Esophagus muscularis mucosa (tissue), 4 donors: ENCODE results near the gene HIVEP1. TPM values are rescaled to one million over a fixed set of nuclear protein-coding genes. Genes with fewer than 3 reads are reported as not detected.

Experiments
- DNase-seq: peaks from one replicate; pipeline ENCODE4 v3.0.0-alpha.2; 2017; ENCODE audit errors: extremely low spot score
- H3K27ac ChIP-seq, 4 donors: fragments of 200-600 bp; sonication (generic); replicated peaks in 1 of 4; 1 replicate in 3 of 4; 2 replicates in 1 of 4; pipeline ENCODE4 v1.5.1; 2016 to 2019; ENCODE audit warnings: mild to moderate bottlenecking in 1 of 4
- H3K27me3 ChIP-seq, 4 donors: fragments of 200-600 bp; sonication (generic); one replicate each; pipeline versions ENCODE4 v1.5.1 to v1.6.0; 2016 to 2019
- H3K36me3 ChIP-seq, 4 donors: fragments of 200-600 bp; sonication (generic); one replicate each; pipeline ENCODE4 v1.5.1; 2016 to 2019
- H3K4me1 ChIP-seq, 4 donors: fragments of 200-600 bp; sonication (generic); one replicate each; pipeline ENCODE4 v1.5.1; 2016 to 2019
- H3K4me3 ChIP-seq, 4 donors: fragments of 200-600 bp; sonication (generic); 1 replicate in 2 of 4; 2 replicates in 2 of 4; pipeline ENCODE4 v1.5.1; 2016 to 2019; ENCODE audit warnings: mild to moderate bottlenecking in 4 of 4, moderate library complexity in 1 of 4
- H3K9me3 ChIP-seq, 4 donors: fragments of 200-600 bp; sonication (generic); 1 replicate in 3 of 4; 2 replicates in 1 of 4; pipeline ENCODE4 v1.5.1; 2016 to 2019
- CTCF ChIP-seq, 3 experiments: fragments of 200-600 bp in 2 of 3; fragments of 450-650 bp in 1 of 3; sonication (generic) in 2 of 3; IDR thresholded peaks; one replicate each; pipeline ENCODE4 v1.5.1; 2017 to 2019; ENCODE audit warnings: antibody characterized with exemption in 3 of 3, mild to moderate bottlenecking in 2 of 3, moderate library complexity in 1 of 3
- EP300 ChIP-seq: sonication (generic); formaldehyde crosslinking; IDR thresholded peaks from one replicate; pipeline ENCODE4 v1.6.1; 2017; ENCODE audit warnings: antibody characterized with exemption
- POLR2A ChIP-seq: fragments of 450-650 bp; IDR thresholded peaks from one replicate; pipeline ENCODE4 v1.6.1; 2017; ENCODE audit warnings: antibody characterized with exemption, moderate library complexity, mild to moderate bottlenecking, low read depth
- POLR2AphosphoS5 ChIP-seq, 2 donors: sonication (generic); formaldehyde crosslinking; IDR thresholded peaks; one replicate each; pipeline ENCODE4 v1.6.1; 2017; ENCODE audit warnings: antibody characterized with exemption in 2 of 2
- WGBS: methylation state at CpG from one replicate; pipeline ENCODE4 v1.1.5; 2018; 5-methylcytosine and 5-hydroxymethylcytosine counted together
- intact Hi-C: fragments of 100-400 bp; cut with DNase I; formaldehyde crosslinking; loops from one replicate; pipeline ENCODE4 v1.15.1; 2023
- total RNA-seq, 4 donors: library from RNA; depleted of rRNA; stranded (reverse); fragments of >200 nt; gene quantifications; one replicate each; pipeline versions ENCODE4 v1.1.0 to v1.2.1, GENCODE V29; 2016

Gene HIVEP1
- total RNA-seq, 4 donors from 2014 or later, result 16.2 to 28.3 (median 25.1) TPM

- no peak for DNase-seq
- intact Hi-C loops, result no loop called here
- Histone ChIP-seq H3K27ac (no peak overlapping the region), H3K4me1 (no peaks in the 10 kb centered on the region), H3K9me3 (no peaks in the 10 kb centered on the region), H3K27me3 (no peaks in the 10 kb centered on the region), H3K36me3 (no peaks in the 10 kb centered on the region), H3K4me3 (no peak overlapping the region)
- WGBS, result 95% methylated on average over 4 of the region's 4 CpGs
- no peak for TF ChIP-seq POLR2AphosphoS5 (IDR thresholded peaks at IDR 0.05)
- TF ChIP-seq CTCF (IDR thresholded peaks at IDR 0.05), result no peak
- no peak for TF ChIP-seq POLR2A
- no peak for TF ChIP-seq EP300
Measured at GRCh38 chr6:12181481-12181880, 169.4 kb downstream of the HIVEP1 start.

GRCh38 chr6:12182676-12183075, 170.6 kb downstream of the HIVEP1 start:
- no peak for DNase-seq
- Histone ChIP-seq H3K36me3 (no peaks in the 10 kb centered on the region), H3K4me1 (no peaks in the 10 kb centered on the region), H3K27ac (no peak overlapping the region), H3K4me3 (no peak overlapping the region), H3K9me3 (no peaks in the 10 kb centered on the region), H3K27me3 (no peaks in the 10 kb centered on the region)
- WGBS, result 82% methylated on average over 5 of the region's 5 CpGs
- TF ChIP-seq POLR2A, result no peak
- TF ChIP-seq EP300, result no peak
- TF ChIP-seq POLR2AphosphoS5 (IDR thresholded peaks at IDR 0.05), result no peak
- no peak for TF ChIP-seq CTCF (IDR thresholded peaks at IDR 0.05)
- intact Hi-C loops, result no loop called here

GRCh38 chr6:12185081-12185673, 173.1 kb downstream of the HIVEP1 start:
- no peaks in the 10 kb centered on the region for H3K36me3 ChIP-seq
- 96% methylated on average over 6 of the region's 6 CpGs for WGBS
- no peaks in the 10 kb centered on the region for H3K27me3 ChIP-seq
- no peak overlapping the region for H3K27ac ChIP-seq
- no peak overlapping the region for H3K4me3 ChIP-seq
- H3K4me1 ChIP-seq, result no peaks in the 10 kb centered on the region
- TF ChIP-seq EP300 (no peak), POLR2AphosphoS5 (IDR thresholded peaks at IDR 0.05) (no peak), CTCF (IDR thresholded peaks at IDR 0.05) (no peak), POLR2A (no peak)
- intact Hi-C loops, result no loop called here
- no peaks in the 10 kb centered on the region for H3K9me3 ChIP-seq
- no peak for DNase-seq

GRCh38 chr6:12186528-12186927, 174.4 kb downstream of the HIVEP1 start:
- Histone ChIP-seq H3K27me3 (no peaks in the 10 kb centered on the region), H3K9me3 (no peaks in the 10 kb centered on the region), H3K27ac (no peak overlapping the region), H3K36me3 (no peaks in the 10 kb centered on the region), H3K4me3 (no peak overlapping the region), H3K4me1 (no peaks in the 10 kb centered on the region)
- intact Hi-C loops, result no loop called here
- DNase-seq, result no peak
- 77% methylated on average over 3 of the region's 4 CpGs for WGBS
- TF ChIP-seq POLR2AphosphoS5 (IDR thresholded peaks at IDR 0.05), result no peak
- TF ChIP-seq EP300, result no peak
- no peak for TF ChIP-seq CTCF (IDR thresholded peaks at IDR 0.05)
- TF ChIP-seq POLR2A, result no peak

GRCh38 chr6:12189150-12189549, 177.0 kb downstream of the HIVEP1 start:
- Histone ChIP-seq H3K27me3 (no peaks in the 10 kb centered on the region), H3K4me3 (no peak overlapping the region), H3K4me1 (no peaks in the 10 kb centered on the region), H3K9me3 (no peaks in the 10 kb centered on the region), H3K36me3 (no peaks in the 10 kb centered on the region), H3K27ac (no peak overlapping the region)
- intact Hi-C loops, result no loop called here
- DNase-seq, result no peak
- TF ChIP-seq CTCF (IDR thresholded peaks at IDR 0.05) (no peak), EP300 (no peak), POLR2A (no peak), POLR2AphosphoS5 (IDR thresholded peaks at IDR 0.05) (no peak)
